Liver (tissue), 3 donors: ENCODE results near the gene DHRS12.

Experiments
- CTCF ChIP-seq: fragments of 150-350 bp; IDR thresholded peaks from 2 replicates; pipeline ENCODE4 v1.5.1; 2017; ENCODE audit warnings: improper control_type of control experiment, low read depth, low read length; ENCODE audit not compliant: missing input control
- SP1 ChIP-seq: IDR thresholded peaks from 2 replicates; pipeline ENCODE4 v1.6.1; 2018; ENCODE audit warnings: antibody characterized with exemption, mild to moderate bottlenecking
- TAF1 ChIP-seq: conservative IDR thresholded peaks from 2 replicates; pipeline ENCODE4 v1.6.1; 2016; ENCODE audit warnings: antibody characterized with exemption, mild to moderate bottlenecking
- donor health status: healthy.
- donor health status: healthy.

GRCh38 chr13:51763486-51763885, 40.5 kb downstream of the DHRS12 start:
- TF ChIP-seq CTCF (no peak), TAF1 (no peak), SP1 (no peak)
